HepG2 (cell line): ENCODE measurements around the gene TYMP. TPM values are rescaled to one million over a fixed set of nuclear protein-coding genes. Genes with fewer than 3 reads are reported as not detected.
A peak's percentile ranks its signal among the peaks of the same experiment; 100 is the strongest.

ENCODE experiments used
- EED ChIP-seq: sonication (generic); formaldehyde crosslinking; IDR thresholded peaks from 2 replicates; pipeline ENCODE4 v1.5.0; 2020; ENCODE audit warnings: mild to moderate bottlenecking, missing genetic modification reagents
- FOXK2 ChIP-seq: fragments of 450-650 bp; IDR thresholded peaks from 2 replicates; pipeline ENCODE4 v1.6.1; 2016
- HBP1 ChIP-seq: IDR thresholded peaks from 2 replicates; pipeline ENCODE4 v1.6.1; 2016; ENCODE audit warnings: low read depth, control low read depth
- HNRNPK ChIP-seq: fragments of 200-400 bp; formaldehyde crosslinking; IDR thresholded peaks from 2 replicates; pipeline ENCODE4 v1.6.1; 2018; ENCODE audit warnings: low read length, low read depth, moderate library complexity, mild to moderate bottlenecking; ENCODE audit not compliant: poor library complexity, severe bottlenecking
- PPARG ChIP-seq: conservative IDR thresholded peaks from 2 replicates; pipeline ENCODE4 v1.6.1; 2016; ENCODE audit warnings: missing biosample characterization, missing genetic modification reagents
- PRPF4 ChIP-seq: fragments of 200-400 bp; formaldehyde crosslinking; IDR thresholded peaks from 2 replicates; pipeline ENCODE4 v1.6.1; 2016; ENCODE audit warnings: low read length, low read depth; ENCODE audit not compliant: poor library complexity, severe bottlenecking
- RBFOX2 ChIP-seq: fragments of 200-400 bp; formaldehyde crosslinking; IDR thresholded peaks from 2 replicates; pipeline ENCODE4 v1.6.1; 2017; ENCODE audit warnings: low read depth, mild to moderate bottlenecking, low read length
- REXO4 ChIP-seq: sonication (generic); formaldehyde crosslinking; IDR thresholded peaks from 2 replicates; pipeline ENCODE4 v1.8.0; 2022; ENCODE audit warnings: missing genetic modification reagents, mild to moderate bottlenecking, borderline replicate concordance
- ZBTB10 ChIP-seq: sonication (generic); formaldehyde crosslinking; IDR thresholded peaks from 2 replicates; pipeline ENCODE4 v1.4.0; 2020; ENCODE audit warnings: missing genetic modification reagents, borderline replicate concordance
- ZBTB14 ChIP-seq: sonication (generic); formaldehyde crosslinking; IDR thresholded peaks from 2 replicates; pipeline ENCODE4 v1.4.0; 2020; ENCODE audit warnings: missing genetic modification reagents
- ZKSCAN8 ChIP-seq: IDR thresholded peaks from 2 replicates; pipeline ENCODE4 v1.6.1; 2016; ENCODE audit warnings: borderline replicate concordance, missing genetic modification reagents, missing compliant biosample characterization
- ZNF280B ChIP-seq: sonication (generic); formaldehyde crosslinking; IDR thresholded peaks from 2 replicates; pipeline ENCODE4 v1.5.0; 2020; ENCODE audit warnings: missing genetic modification reagents, mild to moderate bottlenecking, borderline replicate concordance
- ZNF510 ChIP-seq: sonication (generic); formaldehyde crosslinking; IDR thresholded peaks from 2 replicates; pipeline ENCODE4 v1.4.0; 2020; ENCODE audit warnings: low read depth, mild to moderate bottlenecking, missing genetic modification reagents
- ZNF550 ChIP-seq: sonication (generic); formaldehyde crosslinking; IDR thresholded peaks from 2 replicates; pipeline ENCODE4 v1.4.0; 2020; ENCODE audit warnings: mild to moderate bottlenecking, missing genetic modification reagents, borderline replicate concordance
- ZNF552 ChIP-seq: sonication (generic); formaldehyde crosslinking; IDR thresholded peaks from 2 replicates; pipeline ENCODE4 v1.9.0; 2022; ENCODE audit warnings: missing genetic modification reagents, mild to moderate bottlenecking, borderline replicate concordance
- ZNF567 ChIP-seq: sonication (generic); formaldehyde crosslinking; IDR thresholded peaks from 2 replicates; pipeline ENCODE4 v1.8.1; 2023; ENCODE audit warnings: mild to moderate bottlenecking, missing genetic modification reagents, borderline replicate concordance
- ZNF800 ChIP-seq: sonication (generic); formaldehyde crosslinking; IDR thresholded peaks from 2 replicates; pipeline ENCODE4 v1.4.0; 2020; ENCODE audit warnings: missing genetic modification reagents
- polyA plus RNA-seq, 8 experiments: library from polyadenylated mRNA; depleted of rRNA in 3 of 8; stranded (reverse) in 7 of 8; unstranded in 1 of 8; fragments of >200 nt; fragmentation: Illumina TruSeq in 4 of 8; extraction: Trizol in 4 of 8; gene quantifications; 2 replicates each; pipeline versions ENCODE4 v1.2.1 to v1.2.3, GENCODE V29; 2011 to 2016; ENCODE audit warnings: low read depth in 4 of 8, missing spikeins in 1 of 8, mixed read lengths in 1 of 8; ENCODE audit not compliant: insufficient read depth in 1 of 8
- total RNA-seq, 5 experiments: library from RNA; depleted of rRNA; stranded (reverse); fragments of >200 nt; fragmentation: Illumina TruSeq; extraction: Trizol; gene quantifications; 2 replicates each; pipeline ENCODE4 v1.2.3, GENCODE V29; 2016; ENCODE audit warnings: low read depth in 1 of 5

The TYMP gene
- total and polyA plus RNA-seq, 2 of the 13 experiments (the other 11 are each of a cell fraction or from before 2014, with no cell fraction given) = 3.9 to 4.3 TPM

- peak; percentile 63; the same call in 1 of the 2 replicates for TF ChIP-seq HBP1 (CRISPR knock-in tag)
- no peak for TF ChIP-seq ZNF280B (CRISPR knock-in tag)
- no peak; the same call in 1 of the 2 replicates for TF ChIP-seq ZKSCAN8 (CRISPR knock-in tag)
- no peak for TF ChIP-seq EED (CRISPR knock-in tag)
- TF ChIP-seq RBFOX2 = peak; percentile 65
- TF ChIP-seq REXO4 (CRISPR knock-in tag) = no peak
- TF ChIP-seq ZNF550 (CRISPR knock-in tag) = no peak
- TF ChIP-seq ZNF567 (CRISPR knock-in tag) = no peak
- no peak for TF ChIP-seq ZNF552 (CRISPR knock-in tag)
- TF ChIP-seq ZNF510 = 0 out of 2 replicates have a peak, but pooled peaks have one; percentile 50
- TF ChIP-seq PPARG (CRISPR knock-in tag) = peak; percentile 42; the same call in 1 of the 2 replicates
- TF ChIP-seq FOXK2 = no peak
- TF ChIP-seq ZBTB14 (CRISPR knock-in tag) = no peak
- TF ChIP-seq ZNF800 = 0 out of 2 replicates have a peak, but pooled peaks have one; percentile 6
- no peak for TF ChIP-seq PRPF4
- TF ChIP-seq HNRNPK = peak; percentile 95
- TF ChIP-seq ZBTB10 = no peak
Observed at GRCh38 chr22:50562523-50563412, 33.0 kb upstream of the TYMP start, which contains the start of gene SYCE3 (continued).
